OCI-LY7 (cell line): ENCODE results near the gene CASP10.

Experiments
- EZH2phosphoT487 ChIP-seq: fragments of 200-600 bp; sonication (generic); IDR thresholded peaks from 2 replicates; pipeline ENCODE4 v1.6.1; 2018; ENCODE audit warnings: low read depth, borderline replicate concordance, mild to moderate bottlenecking, mixed run types, antibody characterized with exemption, low read length, moderate library complexity, mixed read lengths
- TF ChIP-seq, protein P1 (sequence below): fragments of 200-600 bp; sonication (generic); conservative IDR thresholded peaks from 2 replicates; pipeline ENCODE4 v1.5.1; 2014; ENCODE audit warnings: mild to moderate bottlenecking, antibody characterized with exemption, low read length, moderate library complexity, mixed read lengths

DNA sequence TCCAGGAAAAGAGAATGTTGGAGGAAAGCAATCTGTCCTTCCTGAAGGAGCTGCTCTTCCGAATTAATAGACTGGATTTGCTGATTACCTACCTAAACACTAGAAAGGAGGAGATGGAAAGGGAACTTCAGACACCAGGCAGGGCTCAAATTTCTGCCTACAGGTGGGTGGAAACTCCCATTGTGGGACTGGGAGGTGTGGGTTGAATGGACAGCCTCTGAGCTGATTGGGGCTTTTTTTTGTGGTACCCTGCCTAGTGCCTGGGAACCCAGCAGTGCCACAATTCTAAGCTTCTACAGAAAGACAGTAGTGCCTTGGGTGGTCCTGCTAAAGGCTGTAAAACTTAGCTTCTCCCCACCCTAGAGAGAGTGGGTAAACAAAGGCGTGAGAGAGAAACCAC is 83.7 kb downstream of the CASP10 start:
- TF ChIP-seq, protein P1, sequence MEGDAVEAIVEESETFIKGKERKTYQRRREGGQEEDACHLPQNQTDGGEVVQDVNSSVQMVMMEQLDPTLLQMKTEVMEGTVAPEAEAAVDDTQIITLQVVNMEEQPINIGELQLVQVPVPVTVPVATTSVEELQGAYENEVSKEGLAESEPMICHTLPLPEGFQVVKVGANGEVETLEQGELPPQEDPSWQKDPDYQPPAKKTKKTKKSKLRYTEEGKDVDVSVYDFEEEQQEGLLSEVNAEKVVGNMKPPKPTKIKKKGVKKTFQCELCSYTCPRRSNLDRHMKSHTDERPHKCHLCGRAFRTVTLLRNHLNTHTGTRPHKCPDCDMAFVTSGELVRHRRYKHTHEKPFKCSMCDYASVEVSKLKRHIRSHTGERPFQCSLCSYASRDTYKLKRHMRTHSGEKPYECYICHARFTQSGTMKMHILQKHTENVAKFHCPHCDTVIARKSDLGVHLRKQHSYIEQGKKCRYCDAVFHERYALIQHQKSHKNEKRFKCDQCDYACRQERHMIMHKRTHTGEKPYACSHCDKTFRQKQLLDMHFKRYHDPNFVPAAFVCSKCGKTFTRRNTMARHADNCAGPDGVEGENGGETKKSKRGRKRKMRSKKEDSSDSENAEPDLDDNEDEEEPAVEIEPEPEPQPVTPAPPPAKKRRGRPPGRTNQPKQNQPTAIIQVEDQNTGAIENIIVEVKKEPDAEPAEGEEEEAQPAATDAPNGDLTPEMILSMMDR = no peak
- no peak for TF ChIP-seq EZH2phosphoT487
